Measurements from ENCODE around the gene TOX2.

The TOX2 gene

DNA sequence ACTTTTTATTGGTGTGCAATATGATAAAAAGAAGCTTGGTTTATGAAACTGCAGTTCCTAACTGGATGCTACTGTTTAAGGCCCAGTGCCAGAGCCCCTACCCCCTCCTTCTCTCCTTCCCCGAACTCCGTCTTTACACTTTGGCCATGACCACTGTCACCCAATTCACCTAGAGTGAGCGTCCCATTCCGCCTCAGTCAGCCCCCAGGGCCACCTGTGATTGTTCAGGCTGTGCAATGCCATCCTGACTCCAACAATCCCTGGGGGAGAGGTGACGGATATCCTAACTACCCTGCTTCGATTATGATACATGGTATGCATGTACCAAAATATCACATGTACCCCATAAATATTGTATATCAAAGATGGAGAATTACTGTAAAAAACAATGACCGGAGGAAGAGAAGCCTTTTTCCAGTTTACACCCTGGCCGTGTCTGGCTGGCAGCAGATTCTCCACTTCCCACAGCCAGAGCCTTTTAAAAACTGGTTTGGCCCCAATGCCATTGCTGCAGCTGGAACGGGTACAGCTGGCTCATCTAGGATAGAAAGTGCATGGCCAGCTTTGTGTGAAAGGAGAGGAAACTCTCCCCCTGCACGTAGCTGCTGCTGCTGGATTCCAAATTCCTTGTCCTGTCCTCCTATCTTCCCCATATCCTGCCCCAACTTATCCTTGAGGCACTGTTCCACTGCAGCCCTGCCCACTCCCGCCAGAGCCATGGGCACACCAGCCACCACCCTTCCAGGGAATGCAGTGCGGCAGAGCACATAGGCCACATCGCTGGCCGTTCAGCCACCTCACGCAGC, 172.6 kb downstream of the TOX2 start:
- in situ Hi-C loops (cut with HindIII; ENCODE audit: low pct_ligation_motif_present, low sequenced_read_pairs) = no loop called here

GRCh38 chr20:44087857-44088120, 173.1 kb downstream of the TOX2 start:
- DNase-seq = no peak
- no peak for TF ChIP-seq CTCF (IDR thresholded peaks at IDR 0.05; ENCODE audit: low read depth, low read length, missing control alignments)
- Histone ChIP-seq H3K27me3 (replicated peaks) (no peaks in the 10 kb centered on the region), H3K27ac (no peak overlapping the region), H3K4me3 (ENCODE audit: low read depth, low read length) (no peak overlapping the region), H3K36me3 (replicated peaks) (no peaks in the 10 kb centered on the region)
- in situ Hi-C loops (cut with HindIII; ENCODE audit: low pct_ligation_motif_present, low sequenced_read_pairs) = no loop called here

More for the DNA sequence above, 172.6 kb downstream of the TOX2 start:
- no peak for DNase-seq
- H3K4me3 ChIP-seq (ENCODE audit: low read depth, low read length) = no peak overlapping the region
- TF ChIP-seq CTCF (IDR thresholded peaks at IDR 0.05; ENCODE audit: low read depth, low read length, missing control alignments) = no peak
- H3K36me3 ChIP-seq (replicated peaks) = no peaks in the 10 kb centered on the region
- H3K27ac ChIP-seq = no peak overlapping the region
- no peaks in the 10 kb centered on the region for H3K27me3 ChIP-seq (replicated peaks)

- Histone ChIP-seq H3K27ac (no peak overlapping the region), H3K36me3 (replicated peaks) (no peaks in the 10 kb centered on the region), H3K4me3 (ENCODE audit: low read depth, low read length) (no peak overlapping the region), H3K27me3 (replicated peaks) (no peaks in the 10 kb centered on the region)
- in situ Hi-C loops (cut with HindIII; ENCODE audit: low pct_ligation_motif_present, low sequenced_read_pairs) = no loop called here
- no peak for TF ChIP-seq CTCF (IDR thresholded peaks at IDR 0.05; ENCODE audit: low read depth, low read length, missing control alignments)
- peak; percentile 60 for DNase-seq
Measured at GRCh38 chr20:44089987-44090674, 175.5 kb downstream of the TOX2 start.

DNA sequence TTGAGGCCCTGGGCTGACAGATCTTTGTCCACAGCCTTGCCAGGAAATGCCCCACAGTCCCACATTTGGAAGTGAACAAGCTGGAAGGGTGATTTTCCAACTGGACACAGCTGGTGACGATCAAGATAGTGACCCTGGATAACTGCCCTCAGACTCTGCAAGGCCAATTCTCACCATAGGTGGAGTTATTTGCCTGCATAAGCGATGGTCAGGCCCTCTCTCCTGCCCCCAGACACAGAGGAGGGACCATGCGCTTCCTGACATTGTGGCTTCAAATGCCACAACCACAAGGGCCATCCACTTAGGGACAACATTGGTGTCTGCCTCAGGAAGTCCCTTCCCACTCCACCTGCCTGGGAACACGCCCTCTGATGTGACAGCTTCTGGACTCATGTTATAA, 176.4 kb downstream of the TOX2 start:
- H3K36me3 ChIP-seq (replicated peaks) = no peaks in the 10 kb centered on the region
- H3K27me3 ChIP-seq (replicated peaks) = no peaks in the 10 kb centered on the region
- H3K4me3 ChIP-seq (ENCODE audit: low read depth, low read length) = no peak overlapping the region
- TF ChIP-seq CTCF (IDR thresholded peaks at IDR 0.05; ENCODE audit: low read depth, low read length, missing control alignments) = no peak
- in situ Hi-C loops (cut with HindIII; ENCODE audit: low pct_ligation_motif_present, low sequenced_read_pairs) = no loop called here
- H3K27ac ChIP-seq = no peak overlapping the region
- DNase-seq = no peak

- peak; percentile 44 for DNase-seq
Measured at GRCh38 chr20:44092551-44093248, 178.0 kb downstream of the TOX2 start.

More at GRCh38 chr20:44092551-44093248, 178.0 kb downstream of the TOX2 start:
- peak; percentile 67 for TF ChIP-seq CTCF (IDR thresholded peaks at IDR 0.05; ENCODE audit: low read depth, low read length, missing control alignments)
- no peaks in the 10 kb centered on the region for H3K27me3 ChIP-seq (replicated peaks)
- no peak overlapping the region for H3K4me3 ChIP-seq (ENCODE audit: low read depth, low read length)
- no peak overlapping the region for H3K27ac ChIP-seq
- H3K36me3 ChIP-seq (replicated peaks) = no peaks in the 10 kb centered on the region
- in situ Hi-C loops (cut with HindIII; ENCODE audit: low pct_ligation_motif_present, low sequenced_read_pairs) = no loop called here
